DOHH2 (cell line): Measurements from ENCODE around the gene LIFR.

Experiments used
- H3F3A ChIP-seq: fragments of 200-600 bp; sonication (generic), shearing (Covaris generic); 2 replicates; pipeline ENCODE4 v1.6.0; 2016; ENCODE audit warnings: antibody characterized with exemption, mild to moderate bottlenecking; ENCODE audit not compliant: control insufficient read depth, insufficient read depth
- H3K27ac ChIP-seq: fragments of 200-600 bp; sonication (generic); 2 replicates; pipeline ENCODE4 v1.5.1; 2014; ENCODE audit warnings: low read depth, mild to moderate bottlenecking, low read length, moderate library complexity
- H3K27me3 ChIP-seq: fragments of 200-600 bp; sonication (generic); 2 replicates; pipeline ENCODE4 v1.6.1; 2014; ENCODE audit warnings: mild to moderate bottlenecking, low read length, mixed read lengths; ENCODE audit not compliant: control insufficient read depth
- H3K36me3 ChIP-seq: fragments of 200-600 bp; sonication (generic); 2 replicates; pipeline ENCODE4 v1.6.1; 2014; ENCODE audit warnings: mild to moderate bottlenecking, low read length, moderate library complexity, mixed read lengths; ENCODE audit not compliant: control insufficient read depth
- H3K4me1 ChIP-seq: fragments of 200-600 bp; sonication (generic); 2 replicates; pipeline ENCODE4 v1.6.1; 2014; ENCODE audit warnings: mild to moderate bottlenecking, low read length, mixed read lengths; ENCODE audit not compliant: control insufficient read depth
- H3K4me2 ChIP-seq: fragments of 200-600 bp; sonication (generic); 2 replicates; pipeline ENCODE4 v1.6.0; 2014; ENCODE audit warnings: mild to moderate bottlenecking, low read length, moderate library complexity
- H3K4me3 ChIP-seq: fragments of 200-600 bp; sonication (generic); 2 replicates; pipeline ENCODE4 v1.5.1; 2014; ENCODE audit warnings: mild to moderate bottlenecking, low read length, mixed read lengths
- H3K79me2 ChIP-seq: fragments of 200-600 bp; sonication (generic); 2 replicates; pipeline ENCODE4 v1.6.1; 2014; ENCODE audit warnings: mild to moderate bottlenecking, low read length, mixed read lengths; ENCODE audit not compliant: control insufficient read depth
- H3K9me2 ChIP-seq: fragments of 200-600 bp; sonication (generic); replicated peaks from 2 replicates; pipeline ENCODE4 v1.6.1; 2014; ENCODE audit warnings: mild to moderate bottlenecking, low read length, mixed read lengths; ENCODE audit not compliant: control insufficient read depth
- H3K9me3 ChIP-seq: fragments of 200-600 bp; sonication (generic); 2 replicates; pipeline ENCODE4 v1.6.1; 2014; ENCODE audit warnings: antibody characterized with exemption, low read length, mixed read lengths; ENCODE audit not compliant: control insufficient read depth, insufficient read depth
- H4K20me1 ChIP-seq: fragments of 200-600 bp; sonication (generic); 2 replicates; pipeline ENCODE4 v1.6.0; 2014; ENCODE audit warnings: low read depth, mild to moderate bottlenecking, antibody characterized with exemption, low read length, moderate library complexity; ENCODE audit not compliant: control insufficient read depth, insufficient read depth
- CTCF ChIP-seq: fragments of 200-600 bp; sonication (generic); IDR thresholded peaks from one replicate; pipeline ENCODE4 v1.5.1; 2014; ENCODE audit warnings: antibody characterized with exemption, mild to moderate bottlenecking, low read depth, low read length; ENCODE audit not compliant: poor library complexity, severe bottlenecking
- EZH2phosphoT487 ChIP-seq: fragments of 200-600 bp; sonication (generic); IDR thresholded peaks from 2 replicates; pipeline ENCODE4 v1.6.1; 2017; ENCODE audit warnings: borderline replicate concordance, mild to moderate bottlenecking, antibody characterized with exemption, low read length, moderate library complexity, mixed read lengths

The LIFR gene

DNA sequence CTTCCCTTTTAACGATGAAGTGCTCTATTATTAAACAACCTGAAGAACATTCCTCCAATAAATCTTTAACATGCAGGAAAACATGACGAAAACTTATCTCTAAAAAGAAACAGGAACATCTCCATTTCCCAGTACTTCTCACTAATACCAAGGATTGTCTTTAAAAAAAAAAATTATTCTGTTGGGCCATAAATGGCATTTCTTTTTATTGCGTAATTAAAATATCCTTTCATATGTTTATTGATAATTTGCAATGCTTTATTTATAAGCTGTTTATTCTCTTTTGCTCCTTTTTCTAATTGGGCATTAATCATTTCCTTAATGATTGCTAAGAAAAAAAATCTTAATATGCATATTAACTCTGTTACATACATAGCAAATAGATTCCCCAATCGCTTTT lies 18.9 kb downstream of the LIFR start:
- Histone ChIP-seq H3K9me3 (no peaks in the 10 kb centered on the region), H3K36me3 (no peaks in the 10 kb centered on the region), H3K27me3 (peaks cover 6% of the 10 kb centered on the region; the same call in 1 of the 2 replicates), H3K9me2 (no peaks in the 10 kb centered on the region), H3K79me2 (no peaks in the 10 kb centered on the region), H3K27ac (no peak overlapping the region), H3K4me2 (no peak overlapping the region), H3K4me3 (no peak overlapping the region), H3F3A (no peaks in the 10 kb centered on the region), H4K20me1 (no peaks in the 10 kb centered on the region), H3K4me1 (no peaks in the 10 kb centered on the region)
- no peak for TF ChIP-seq CTCF
- TF ChIP-seq EZH2phosphoT487, result no peak

- TF ChIP-seq EZH2phosphoT487, result no peak
- no peak for TF ChIP-seq CTCF
- Histone ChIP-seq H3K79me2 (no peaks in the 10 kb centered on the region), H3K4me1 (no peaks in the 10 kb centered on the region), H3K9me3 (no peaks in the 10 kb centered on the region), H3K27me3 (peaks cover 6% of the 10 kb centered on the region; the same call in 1 of the 2 replicates), H3K36me3 (no peaks in the 10 kb centered on the region), H3K9me2 (no peaks in the 10 kb centered on the region), H3F3A (no peaks in the 10 kb centered on the region), H3K4me2 (no peak overlapping the region), H3K27ac (no peak overlapping the region), H4K20me1 (no peaks in the 10 kb centered on the region), H3K4me3 (no peak overlapping the region)
Measured at GRCh38 chr5:38536968-38537367, 19.5 kb downstream of the LIFR start.

DNA sequence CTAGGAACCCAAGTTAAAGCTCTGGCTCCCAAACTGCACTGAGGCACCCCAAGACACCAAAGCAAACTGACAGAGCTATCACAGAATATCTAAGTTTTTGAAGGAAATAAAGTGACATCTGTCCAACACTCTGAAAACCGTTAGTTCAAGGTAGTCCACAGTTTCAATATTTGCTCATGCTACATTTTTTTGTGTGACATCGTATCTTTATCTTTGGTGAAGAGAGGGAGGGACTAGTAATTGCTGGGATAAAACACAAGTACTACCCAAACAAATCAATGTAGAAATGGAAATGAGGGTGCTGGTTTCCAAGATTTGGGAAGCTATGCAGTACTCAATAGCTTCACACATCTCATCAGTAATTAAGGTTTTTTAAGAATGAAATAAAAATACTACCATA lies 20.6 kb downstream of the LIFR start:
- Histone ChIP-seq H4K20me1 (no peaks in the 10 kb centered on the region), H3K9me2 (no peaks in the 10 kb centered on the region), H3K4me3 (no peak overlapping the region), H3F3A (no peaks in the 10 kb centered on the region), H3K4me1 (no peaks in the 10 kb centered on the region), H3K36me3 (no peaks in the 10 kb centered on the region), H3K27me3 (peaks cover 6% of the 10 kb centered on the region; the same call in 1 of the 2 replicates), H3K4me2 (no peak overlapping the region), H3K79me2 (no peaks in the 10 kb centered on the region), H3K9me3 (no peaks in the 10 kb centered on the region), H3K27ac (no peak overlapping the region)
- TF ChIP-seq EZH2phosphoT487 (no peak), CTCF (no peak)

GRCh38 chr5:38535248-38535750 lies 21.1 kb downstream of the LIFR start:
- Histone ChIP-seq H3K36me3 (no peaks in the 10 kb centered on the region), H3K4me3 (no peak overlapping the region), H3K27me3 (peaks cover 6% of the 10 kb centered on the region; the same call in 1 of the 2 replicates), H3K4me1 (no peaks in the 10 kb centered on the region), H3K79me2 (no peaks in the 10 kb centered on the region), H3K9me2 (no peaks in the 10 kb centered on the region), H3K27ac (no peak overlapping the region), H4K20me1 (no peaks in the 10 kb centered on the region), H3K9me3 (no peaks in the 10 kb centered on the region), H3K4me2 (no peak overlapping the region), H3F3A (no peaks in the 10 kb centered on the region)
- no peak for TF ChIP-seq EZH2phosphoT487
- TF ChIP-seq CTCF, result no peak
